IPS-18a (cell line): ENCODE results near the gene FAM47B.

ENCODE experiments used
- H3K27ac ChIP-seq: one replicate; pipeline ENCODE4 v1.5.1; 2013; ENCODE audit warnings: low read length
- H3K27me3 ChIP-seq: one replicate; pipeline ENCODE4 v1.6.1; 2013; ENCODE audit warnings: mild to moderate bottlenecking, low read length; ENCODE audit not compliant: control insufficient read depth, insufficient read depth
- H3K36me3 ChIP-seq: one replicate; pipeline ENCODE4 v1.6.1; 2013; ENCODE audit warnings: low read depth, low read length; ENCODE audit not compliant: control insufficient read depth
- H3K4me1 ChIP-seq: one replicate; pipeline ENCODE4 v1.6.1; 2013; ENCODE audit warnings: low read depth, low read length; ENCODE audit not compliant: control insufficient read depth
- H3K4me3 ChIP-seq: one replicate; pipeline ENCODE4 v1.5.1; 2013; ENCODE audit warnings: low read length
- H3K9ac ChIP-seq: one replicate; pipeline ENCODE4 v1.6.1; 2013; ENCODE audit warnings: mild to moderate bottlenecking, low read length, moderate library complexity
- H3K9me3 ChIP-seq: one replicate; pipeline ENCODE4 v1.6.1; 2013; ENCODE audit warnings: low read depth, low read length; ENCODE audit not compliant: control insufficient read depth

FAM47B gene

DNA sequence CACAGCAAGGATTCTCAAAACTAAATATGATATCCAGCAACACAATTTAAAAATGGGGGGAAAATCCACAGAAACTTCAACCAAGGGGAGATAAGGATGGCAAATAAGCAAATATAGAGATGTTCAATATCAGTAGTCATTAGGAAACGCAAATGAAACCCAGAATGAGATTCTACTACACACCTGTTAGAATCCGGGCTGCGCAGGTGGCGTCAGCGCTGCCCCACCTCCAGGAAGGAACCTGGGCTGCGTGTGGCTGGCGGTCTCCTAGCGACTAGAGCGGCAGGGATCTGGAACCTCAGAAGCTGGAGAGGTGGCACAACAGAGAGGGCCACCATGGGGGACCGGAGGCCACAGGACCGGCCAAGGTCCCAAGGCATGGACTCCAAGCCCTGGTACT is at the start of gene FAM47B:
FAM47B (plus strand) TSS at position 301 of the 400 bp plus-strand sequence; CDS start at position 337, 36 bp downstream.
- H3K27ac ChIP-seq, result no peak within 1 kb of the TSS
- no peaks in the 10 kb centered on the region for H3K27me3 ChIP-seq
- H3K9ac ChIP-seq, result no peak within 1 kb of the TSS
- H3K36me3 ChIP-seq, result no peaks in the 10 kb centered on the region
- no peak within 1 kb of the TSS for H3K4me3 ChIP-seq
- H3K4me1 ChIP-seq, result no peaks in the 10 kb centered on the region
- peaks cover 13% of the 10 kb centered on the region for H3K9me3 ChIP-seq

DNA sequence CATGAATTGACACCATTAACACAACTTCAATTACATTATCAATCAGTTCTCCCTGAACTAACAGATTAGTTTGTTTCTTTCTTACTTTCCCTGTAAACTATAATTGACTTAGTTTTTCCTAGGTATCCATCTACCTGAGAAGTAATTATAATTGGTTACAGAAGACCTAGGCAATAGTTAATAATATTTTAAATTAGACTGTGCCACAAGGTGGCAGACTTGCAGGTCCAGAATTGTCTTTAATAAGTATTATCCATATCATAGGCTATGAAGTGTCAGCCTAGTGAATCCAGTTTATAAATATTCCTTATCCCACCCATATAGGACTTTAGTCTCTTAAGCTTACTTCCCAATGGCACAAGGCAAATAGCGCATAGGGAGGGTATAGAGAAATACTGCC is 48.9 kb upstream of the FAM47B start:
- Histone ChIP-seq H3K36me3 (no peaks in the 10 kb centered on the region), H3K4me1 (no peaks in the 10 kb centered on the region), H3K4me3 (no peak overlapping the region), H3K9me3 (peaks cover 30% of the 10 kb centered on the region), H3K9ac (no peak overlapping the region), H3K27ac (no peak overlapping the region), H3K27me3 (no peaks in the 10 kb centered on the region)

DNA sequence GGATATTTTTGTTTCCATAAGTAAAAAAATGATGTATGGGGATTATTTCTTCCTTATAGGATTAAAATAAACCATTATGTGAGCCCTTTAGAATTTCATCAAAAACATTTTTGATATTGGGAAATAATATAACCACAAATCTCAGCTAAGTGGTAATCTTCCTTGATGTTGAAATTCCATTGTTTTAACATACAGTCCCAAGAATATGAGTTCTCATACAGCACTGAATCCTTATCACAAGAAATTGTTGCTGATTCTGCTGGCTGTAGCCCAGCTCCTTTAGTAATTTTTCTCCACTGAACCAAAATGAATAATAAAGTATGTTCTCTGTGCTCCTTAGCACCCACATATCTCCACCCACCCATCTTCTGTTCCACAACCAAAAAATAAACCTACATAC is 41.9 kb upstream of the FAM47B start:
- peaks cover 29% of the 10 kb centered on the region for H3K9me3 ChIP-seq
- no peak overlapping the region for H3K27ac ChIP-seq
- H3K9ac ChIP-seq, result no peak overlapping the region
- H3K4me3 ChIP-seq, result no peak overlapping the region
- no peaks in the 10 kb centered on the region for H3K4me1 ChIP-seq
- no peaks in the 10 kb centered on the region for H3K36me3 ChIP-seq
- no peaks in the 10 kb centered on the region for H3K27me3 ChIP-seq

DNA sequence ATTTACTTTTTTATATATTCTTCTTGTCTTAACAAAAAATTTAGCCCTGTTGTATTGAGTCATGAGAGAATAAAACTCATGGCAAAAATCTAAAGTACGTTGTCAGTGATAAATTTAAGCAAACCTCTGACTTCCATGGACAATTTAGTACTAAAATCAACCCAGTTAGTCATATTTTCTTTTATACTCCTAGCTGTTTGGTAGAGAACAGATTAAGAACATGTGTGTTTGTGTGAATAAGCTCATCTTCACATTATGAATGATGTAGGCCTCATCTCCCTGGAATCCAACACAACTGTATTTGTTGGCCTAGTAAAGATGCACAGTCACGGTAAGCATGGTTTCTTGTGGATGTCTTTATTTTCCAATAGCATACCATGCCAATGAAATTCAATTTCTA is 40.8 kb upstream of the FAM47B start:
- no peak overlapping the region for H3K27ac ChIP-seq

DNA sequence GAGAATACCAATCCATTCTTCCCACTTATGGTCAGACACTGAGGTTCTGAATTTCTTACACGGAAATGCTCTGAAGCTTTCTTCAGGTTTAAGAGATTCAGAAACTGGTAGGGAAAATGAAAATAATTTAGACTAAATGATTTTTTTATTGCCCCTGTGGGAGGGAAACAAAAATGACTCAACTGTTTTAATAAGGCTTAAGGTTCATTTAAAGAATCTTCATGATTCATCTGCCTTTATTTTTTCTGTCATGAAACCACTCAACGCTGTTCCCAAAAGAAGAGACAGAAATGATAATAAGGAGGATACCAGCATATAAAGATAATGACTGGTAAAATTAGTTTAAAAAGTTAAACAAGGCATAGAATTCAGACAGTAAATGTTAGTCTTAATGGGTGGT is 39.3 kb upstream of the FAM47B start:
- Histone ChIP-seq H3K9ac (no peak overlapping the region), H3K4me1 (no peaks in the 10 kb centered on the region), H3K36me3 (no peaks in the 10 kb centered on the region)

More for the DNA sequence above, 40.8 kb upstream of the FAM47B start:
- H3K27me3 ChIP-seq, result no peaks in the 10 kb centered on the region
- peaks cover 32% of the 10 kb centered on the region for H3K9me3 ChIP-seq
- H3K36me3 ChIP-seq, result no peaks in the 10 kb centered on the region
- no peak overlapping the region for H3K4me3 ChIP-seq
- no peaks in the 10 kb centered on the region for H3K4me1 ChIP-seq
- no peak overlapping the region for H3K9ac ChIP-seq

DNA sequence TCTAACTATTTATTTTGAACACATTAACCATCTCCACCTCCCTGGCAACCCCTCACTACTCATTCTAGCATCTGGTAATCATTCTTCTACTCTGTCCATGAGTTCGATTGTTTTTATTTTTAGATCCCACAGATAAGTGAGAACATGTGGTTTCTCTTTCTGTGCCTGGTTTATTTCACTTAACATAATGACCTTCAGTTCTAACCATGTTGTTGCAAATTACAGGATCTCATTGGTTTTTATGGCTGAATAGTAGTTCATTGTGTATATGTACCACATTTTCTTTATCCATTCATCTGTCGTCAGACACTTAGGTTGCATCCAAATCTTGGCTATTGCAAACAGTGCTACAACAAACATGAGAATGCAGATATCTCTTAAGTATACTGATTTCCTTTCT is 33.4 kb upstream of the FAM47B start:
- H3K9me3 ChIP-seq, result peaks cover 18% of the 10 kb centered on the region
- H3K4me1 ChIP-seq, result no peaks in the 10 kb centered on the region
- no peak overlapping the region for H3K4me3 ChIP-seq
- H3K9ac ChIP-seq, result no peak overlapping the region
- H3K27ac ChIP-seq, result no peak overlapping the region
- H3K27me3 ChIP-seq, result no peaks in the 10 kb centered on the region
- H3K36me3 ChIP-seq, result no peaks in the 10 kb centered on the region

More for the DNA sequence above, 39.3 kb upstream of the FAM47B start:
- Histone ChIP-seq H3K9me3 (peaks cover 33% of the 10 kb centered on the region), H3K27me3 (no peaks in the 10 kb centered on the region), H3K27ac (no peak overlapping the region), H3K4me3 (no peak overlapping the region)

DNA sequence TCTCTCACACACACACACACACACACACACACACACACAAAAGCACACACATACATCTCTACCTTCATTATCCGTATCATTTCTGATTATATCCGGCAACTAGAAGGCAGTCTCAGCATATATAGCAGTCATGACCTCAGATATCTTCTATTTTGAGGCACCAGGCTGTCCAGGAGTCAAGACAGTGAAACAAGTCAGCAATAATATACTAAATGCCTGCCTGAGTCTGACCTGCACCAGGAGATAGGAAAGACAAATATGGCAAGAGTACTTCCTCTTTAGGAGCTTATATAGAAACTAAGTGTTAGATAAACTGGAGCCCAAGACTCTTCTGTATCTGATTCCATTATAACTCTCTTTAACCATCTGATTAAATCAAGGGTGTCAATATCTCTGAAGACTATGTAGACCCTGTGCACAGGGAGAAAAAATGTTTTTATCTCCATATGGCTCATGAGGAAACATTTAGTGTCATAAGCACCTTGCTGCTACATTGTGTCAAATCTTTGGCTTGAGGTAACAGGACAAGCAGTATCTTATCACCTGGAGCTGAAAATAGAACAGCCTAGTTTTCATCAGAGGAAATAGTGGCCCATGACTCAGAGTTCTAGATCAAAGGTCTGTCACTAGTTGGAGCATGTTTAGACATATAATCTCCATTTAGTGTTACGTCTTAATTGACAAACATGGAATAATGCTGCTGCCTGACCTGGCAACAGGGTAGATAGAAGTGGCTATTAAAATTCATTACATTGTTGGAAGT is 27.0 kb upstream of the FAM47B start:
- Histone ChIP-seq H3K36me3 (no peaks in the 10 kb centered on the region), H3K4me1 (no peaks in the 10 kb centered on the region), H3K27me3 (no peaks in the 10 kb centered on the region), H3K9ac (no peak overlapping the region), H3K9me3 (peaks cover 10% of the 10 kb centered on the region), H3K27ac (no peak overlapping the region), H3K4me3 (no peak overlapping the region)

DNA sequence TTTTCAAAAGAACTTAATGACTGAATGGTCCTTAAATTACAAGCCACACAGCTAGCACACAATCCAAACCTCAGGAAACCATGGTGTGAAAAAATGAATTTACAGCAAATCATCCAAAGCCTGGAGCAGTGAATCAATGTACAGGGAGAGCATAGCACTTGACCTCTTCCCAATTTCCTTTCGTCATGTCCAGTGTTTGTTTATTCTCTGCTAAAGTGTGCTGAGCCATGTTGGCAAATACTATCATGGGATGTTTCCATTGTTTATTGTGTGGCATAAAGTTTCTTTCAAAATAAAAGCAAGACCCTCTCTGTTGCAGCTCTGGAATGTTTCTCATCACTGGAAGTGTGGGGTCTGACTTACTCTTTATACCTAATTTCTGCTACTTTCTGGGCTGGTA is 25.4 kb upstream of the FAM47B start:
- H3K4me1 ChIP-seq, result no peaks in the 10 kb centered on the region
- H3K4me3 ChIP-seq, result no peak overlapping the region
- H3K27me3 ChIP-seq, result no peaks in the 10 kb centered on the region
- peaks cover 13% of the 10 kb centered on the region for H3K9me3 ChIP-seq
- H3K27ac ChIP-seq, result no peak overlapping the region
- no peaks in the 10 kb centered on the region for H3K36me3 ChIP-seq
- H3K9ac ChIP-seq, result no peak overlapping the region

DNA sequence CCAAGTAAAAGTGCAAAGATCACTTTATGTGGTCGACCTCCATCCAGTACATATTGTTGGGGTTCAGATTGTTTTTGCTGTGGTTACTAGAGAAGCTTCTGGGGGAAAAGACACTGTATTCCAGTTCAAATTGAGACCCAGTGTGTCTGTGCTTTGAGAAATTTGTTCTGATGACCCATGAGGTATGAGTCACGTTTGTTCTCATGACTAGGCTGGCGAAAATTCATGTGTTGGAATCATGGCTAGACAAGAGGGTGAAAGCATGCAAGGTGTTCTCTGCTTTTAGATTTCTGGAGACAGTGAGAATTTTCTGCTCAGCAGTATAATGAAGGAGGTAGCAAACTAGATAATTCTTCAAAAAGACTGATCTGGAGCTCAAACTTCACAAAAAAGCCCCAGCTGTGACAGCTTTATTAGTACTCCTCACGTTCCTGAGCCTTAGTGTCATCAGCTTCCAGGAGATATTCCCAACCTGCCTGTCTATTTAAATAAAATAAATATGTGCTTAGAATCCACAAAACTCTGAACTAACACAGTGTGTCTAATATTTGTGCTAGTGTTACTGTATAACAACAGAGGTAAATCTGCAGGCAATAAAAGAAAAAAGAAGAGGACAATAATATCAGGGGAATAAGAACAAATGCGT is 24.4 kb upstream of the FAM47B start:
- no peak overlapping the region for H3K9ac ChIP-seq
- no peaks in the 10 kb centered on the region for H3K27me3 ChIP-seq
- no peak overlapping the region for H3K4me3 ChIP-seq
- H3K4me1 ChIP-seq, result no peaks in the 10 kb centered on the region
- no peak overlapping the region for H3K27ac ChIP-seq
- H3K9me3 ChIP-seq, result peaks cover 13% of the 10 kb centered on the region
- no peaks in the 10 kb centered on the region for H3K36me3 ChIP-seq

DNA sequence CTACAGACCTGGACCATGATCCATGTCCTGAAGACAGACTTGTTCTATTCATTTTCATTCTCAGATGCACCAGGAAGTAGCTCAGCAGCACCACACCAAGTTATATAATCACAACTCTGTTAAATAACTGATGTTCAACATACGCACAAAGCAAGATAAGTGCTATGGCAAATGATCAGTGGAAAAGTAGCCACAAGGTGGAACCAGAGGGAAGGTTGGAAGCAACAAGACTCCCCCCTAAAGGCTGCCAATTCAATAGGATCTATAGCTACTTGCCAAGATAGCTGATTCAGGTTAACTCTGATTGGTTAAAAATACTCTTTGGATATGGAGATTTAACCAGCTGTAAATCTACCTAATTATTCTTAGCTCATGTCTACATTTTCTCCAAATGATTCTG is 23.7 kb upstream of the FAM47B start:
- no peaks in the 10 kb centered on the region for H3K4me1 ChIP-seq
- H3K36me3 ChIP-seq, result no peaks in the 10 kb centered on the region
- peaks cover 13% of the 10 kb centered on the region for H3K9me3 ChIP-seq
- H3K9ac ChIP-seq, result no peak overlapping the region
- no peak overlapping the region for H3K4me3 ChIP-seq
- H3K27ac ChIP-seq, result no peak overlapping the region
- H3K27me3 ChIP-seq, result no peaks in the 10 kb centered on the region

DNA sequence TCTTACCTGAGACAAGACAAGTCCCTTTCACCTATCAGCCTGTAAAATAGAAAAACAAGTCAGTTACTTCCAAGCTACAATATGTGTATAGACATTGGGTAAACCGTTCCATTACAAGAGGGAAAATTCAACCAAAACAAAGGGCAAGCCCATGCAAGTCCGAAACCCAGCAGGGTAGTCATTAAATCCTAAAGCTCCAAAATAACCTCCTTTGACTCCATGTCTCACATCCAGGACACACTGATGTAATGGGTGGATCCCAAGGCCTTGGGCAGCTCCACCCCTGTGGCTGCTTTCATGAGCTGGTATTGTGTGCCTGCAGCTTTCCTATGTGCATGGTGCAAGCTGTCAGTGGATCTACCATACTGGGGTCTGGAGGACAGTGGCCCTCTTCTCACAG is 14.7 kb upstream of the FAM47B start:
- no peak overlapping the region for H3K27ac ChIP-seq
- H3K9me3 ChIP-seq, result peaks cover 12% of the 10 kb centered on the region
- no peaks in the 10 kb centered on the region for H3K36me3 ChIP-seq
- H3K4me3 ChIP-seq, result no peak overlapping the region
- no peaks in the 10 kb centered on the region for H3K27me3 ChIP-seq
- no peaks in the 10 kb centered on the region for H3K4me1 ChIP-seq
- H3K9ac ChIP-seq, result no peak overlapping the region

DNA sequence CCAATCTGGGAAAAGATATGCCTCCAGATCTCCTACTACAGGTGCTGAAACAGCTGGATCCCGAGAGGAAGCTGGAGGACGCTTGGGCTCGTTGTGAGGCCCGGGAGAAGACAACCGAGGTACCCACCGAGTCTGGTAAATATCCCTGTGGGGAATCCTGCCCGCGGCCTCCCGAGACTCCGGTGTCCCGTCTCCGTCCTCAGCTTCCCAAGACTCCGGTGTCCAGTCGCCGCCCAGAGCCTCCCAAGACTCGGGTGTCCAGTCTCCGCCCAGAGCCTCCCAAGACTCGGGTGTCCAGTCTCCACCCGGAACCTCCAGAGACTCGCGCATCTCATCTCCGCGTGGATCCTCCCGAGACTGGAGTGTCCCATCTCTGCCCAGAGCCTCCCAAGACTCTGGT is 639 bp downstream of the FAM47B start:
- Histone ChIP-seq H3K4me1 (no peaks in the 10 kb centered on the region), H3K27ac (no peak overlapping the region), H3K4me3 (no peak overlapping the region)

More for the DNA sequence above, 639 bp downstream of the FAM47B start:
- H3K27me3 ChIP-seq, result no peaks in the 10 kb centered on the region
- H3K9me3 ChIP-seq, result peaks cover 13% of the 10 kb centered on the region
- H3K36me3 ChIP-seq, result no peaks in the 10 kb centered on the region
- H3K9ac ChIP-seq, result no peak overlapping the region
